SK-N-SH treated with all-trans-retinoic acid at 6 μM for 48 hours (cell line): ENCODE data around the gene OLIG3.

Source experiments
- ATAC-seq: fragments of 200-7000 bp; cut with Tn5 transposase; 3 replicates; pipeline ENCODE4 v1.9.1; 2020; ENCODE audit warnings: mild to moderate bottlenecking, moderate library complexity
- ARNTL ChIP-seq: fragments of 450-650 bp; formaldehyde crosslinking; IDR thresholded peaks from 2 replicates; pipeline ENCODE4 v1.5.0; 2020; ENCODE audit warnings: low read depth, mild to moderate bottlenecking, moderate library complexity, borderline replicate concordance
- BACH2 ChIP-seq: fragments of 250-450 bp; sonication (Bioruptor Pico); IDR thresholded peaks from 2 replicates; pipeline ENCODE4 v1.9.0; 2021; ENCODE audit warnings: mild to moderate bottlenecking, borderline replicate concordance
- CSDC2 ChIP-seq: fragments of 250-450 bp; sonication (Bioruptor Pico); IDR thresholded peaks from 2 replicates; pipeline ENCODE4 v1.5.0; 2020; ENCODE audit warnings: mild to moderate bottlenecking, moderate library complexity
- CSRNP3 ChIP-seq: fragments of 250-450 bp; sonication (Bioruptor Pico); IDR thresholded peaks from 2 replicates; pipeline ENCODE4 v1.5.1; 2021; ENCODE audit warnings: mild to moderate bottlenecking, moderate library complexity
- ESRRG ChIP-seq: fragments of 250-450 bp; sonication (Bioruptor Pico); IDR thresholded peaks from 2 replicates; pipeline ENCODE4 v1.6.1; 2021; ENCODE audit warnings: mild to moderate bottlenecking
- GLIS3 ChIP-seq: fragments of 250-450 bp; sonication (Bioruptor Pico); IDR thresholded peaks from 2 replicates; pipeline ENCODE4 v1.5.0; 2020; ENCODE audit warnings: mild to moderate bottlenecking, moderate library complexity
- ISL1 ChIP-seq: fragments of 250-450 bp; sonication (Bioruptor Pico); IDR thresholded peaks from 2 replicates; pipeline ENCODE4 v2.1.2; 2022; ENCODE audit warnings: mild to moderate bottlenecking, moderate library complexity
- PPARA ChIP-seq: fragments of 250-450 bp; sonication (Bioruptor Pico); IDR thresholded peaks from 2 replicates; pipeline ENCODE4 v1.5.0; 2020; ENCODE audit warnings: mild to moderate bottlenecking, borderline replicate concordance
- RARB ChIP-seq: fragments of 250-450 bp; sonication (Bioruptor Pico); IDR thresholded peaks from 2 replicates; pipeline ENCODE4 v1.8.0; 2021; ENCODE audit warnings: mild to moderate bottlenecking, moderate library complexity
- SNAI2 ChIP-seq: fragments of 250-450 bp; sonication (Bioruptor Pico); IDR thresholded peaks from 2 replicates; pipeline ENCODE4 v1.5.0; 2020; ENCODE audit warnings: mild to moderate bottlenecking, moderate library complexity
- TCF4 ChIP-seq: fragments of 250-450 bp; sonication (Bioruptor Pico); IDR thresholded peaks from 2 replicates; pipeline ENCODE4 v1.8.0; 2021; ENCODE audit warnings: mild to moderate bottlenecking, moderate library complexity, borderline replicate concordance
- TOX ChIP-seq: fragments of 250-450 bp; sonication (Bioruptor Pico); IDR thresholded peaks from 2 replicates; pipeline ENCODE4 v1.8.0; 2021; ENCODE audit warnings: mild to moderate bottlenecking, moderate library complexity, borderline replicate concordance
- TSHZ2 ChIP-seq: fragments of 250-450 bp; sonication (Bioruptor Pico); IDR thresholded peaks from 2 replicates; pipeline ENCODE4 v1.5.0; 2020; ENCODE audit warnings: mild to moderate bottlenecking, moderate library complexity
- ZC3H10 ChIP-seq: fragments of 250-450 bp; sonication (Bioruptor Pico); IDR thresholded peaks from 2 replicates; pipeline ENCODE4 v1.5.1; 2021; ENCODE audit warnings: mild to moderate bottlenecking, moderate library complexity
- ZFP30 ChIP-seq: fragments of 450-650 bp; formaldehyde crosslinking; IDR thresholded peaks from 2 replicates; pipeline ENCODE4 v1.5.0; 2022; ENCODE audit warnings: mild to moderate bottlenecking, moderate library complexity
- ZNF565 ChIP-seq: fragments of 450-650 bp; formaldehyde crosslinking; conservative IDR thresholded peaks from 2 replicates; pipeline ENCODE4 v1.5.0; 2020; ENCODE audit warnings: low read depth, mild to moderate bottlenecking, moderate library complexity
- ZNF70 ChIP-seq: fragments of 450-650 bp; formaldehyde crosslinking; IDR thresholded peaks from 2 replicates; pipeline ENCODE4 v1.5.0; 2020; ENCODE audit warnings: mild to moderate bottlenecking, moderate library complexity
- ZNF8 ChIP-seq: fragments of 450-650 bp; formaldehyde crosslinking; IDR thresholded peaks from 2 replicates; pipeline ENCODE4 v1.5.0; 2020; ENCODE audit warnings: mild to moderate bottlenecking, moderate library complexity
- TF ChIP-seq, protein P1 (sequence below): fragments of 250-450 bp; sonication (Bioruptor Pico); IDR thresholded peaks from 2 replicates; pipeline ENCODE4 v1.5.1; 2020; ENCODE audit warnings: low read depth, mild to moderate bottlenecking, moderate library complexity
- TF ChIP-seq, protein P2 (sequence below): fragments of 250-450 bp; sonication (Bioruptor Pico); IDR thresholded peaks from 2 replicates; pipeline ENCODE4 v1.8.0; 2020; ENCODE audit warnings: mild to moderate bottlenecking, moderate library complexity, borderline replicate concordance

OLIG3 gene

GRCh38 chr6:137492289-137493217, 1.6 kb downstream of the OLIG3 start (continued):
- TF ChIP-seq TOX (CRISPR knock-in tag) (no peak), ZC3H10 (CRISPR knock-in tag) (no peak), SNAI2 (CRISPR knock-in tag) (no peak), PPARA (CRISPR knock-in tag) (no peak)
- TF ChIP-seq, protein P1, sequence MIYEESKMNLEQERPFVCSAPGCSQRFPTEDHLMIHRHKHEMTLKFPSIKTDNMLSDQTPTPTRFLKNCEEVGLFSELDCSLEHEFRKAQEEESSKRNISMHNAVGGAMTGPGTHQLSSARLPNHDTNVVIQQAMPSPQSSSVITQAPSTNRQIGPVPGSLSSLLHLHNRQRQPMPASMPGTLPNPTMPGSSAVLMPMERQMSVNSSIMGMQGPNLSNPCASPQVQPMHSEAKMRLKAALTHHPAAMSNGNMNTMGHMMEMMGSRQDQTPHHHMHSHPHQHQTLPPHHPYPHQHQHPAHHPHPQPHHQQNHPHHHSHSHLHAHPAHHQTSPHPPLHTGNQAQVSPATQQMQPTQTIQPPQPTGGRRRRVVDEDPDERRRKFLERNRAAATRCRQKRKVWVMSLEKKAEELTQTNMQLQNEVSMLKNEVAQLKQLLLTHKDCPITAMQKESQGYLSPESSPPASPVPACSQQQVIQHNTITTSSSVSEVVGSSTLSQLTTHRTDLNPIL, result no peak
- TF ChIP-seq, protein P2, sequence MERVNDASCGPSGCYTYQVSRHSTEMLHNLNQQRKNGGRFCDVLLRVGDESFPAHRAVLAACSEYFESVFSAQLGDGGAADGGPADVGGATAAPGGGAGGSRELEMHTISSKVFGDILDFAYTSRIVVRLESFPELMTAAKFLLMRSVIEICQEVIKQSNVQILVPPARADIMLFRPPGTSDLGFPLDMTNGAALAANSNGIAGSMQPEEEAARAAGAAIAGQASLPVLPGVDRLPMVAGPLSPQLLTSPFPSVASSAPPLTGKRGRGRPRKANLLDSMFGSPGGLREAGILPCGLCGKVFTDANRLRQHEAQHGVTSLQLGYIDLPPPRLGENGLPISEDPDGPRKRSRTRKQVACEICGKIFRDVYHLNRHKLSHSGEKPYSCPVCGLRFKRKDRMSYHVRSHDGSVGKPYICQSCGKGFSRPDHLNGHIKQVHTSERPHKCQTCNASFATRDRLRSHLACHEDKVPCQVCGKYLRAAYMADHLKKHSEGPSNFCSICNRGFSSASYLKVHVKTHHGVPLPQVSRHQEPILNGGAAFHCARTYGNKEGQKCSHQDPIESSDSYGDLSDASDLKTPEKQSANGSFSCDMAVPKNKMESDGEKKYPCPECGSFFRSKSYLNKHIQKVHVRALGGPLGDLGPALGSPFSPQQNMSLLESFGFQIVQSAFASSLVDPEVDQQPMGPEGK, result no peak

DNA sequence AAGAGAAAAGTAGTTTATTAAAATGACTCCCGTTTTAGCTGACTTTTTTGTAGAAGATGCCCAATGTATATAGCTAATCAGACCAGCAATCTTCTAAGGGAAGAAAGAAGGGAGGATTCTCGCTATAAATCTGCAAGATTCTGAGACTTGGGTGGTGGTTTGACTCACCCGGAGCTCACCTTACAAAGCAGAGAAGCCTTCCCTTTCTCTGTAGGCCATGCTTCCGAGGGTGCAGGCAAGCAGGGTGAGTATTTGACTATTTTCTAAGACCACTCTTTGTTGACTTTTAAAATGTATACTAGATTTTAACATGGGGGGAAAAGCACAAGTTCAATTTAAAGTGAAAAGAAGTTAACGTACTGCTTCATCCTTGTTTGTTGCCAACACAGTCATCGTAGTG, 2.7 kb downstream of the OLIG3 start:
- TF ChIP-seq GLIS3 (CRISPR knock-in tag) (no peak), ISL1 (CRISPR knock-in tag) (no peak), ZNF70 (CRISPR knock-in tag) (no peak), ARNTL (no peak), TOX (CRISPR knock-in tag) (no peak), CSRNP3 (CRISPR knock-in tag) (no peak), CSDC2 (CRISPR knock-in tag) (no peak), PPARA (CRISPR knock-in tag) (no peak), ESRRG (CRISPR knock-in tag) (no peak), ZNF565 (no peak), RARB (CRISPR knock-in tag) (no peak), BACH2 (CRISPR knock-in tag) (no peak), ZC3H10 (CRISPR knock-in tag) (no peak), TSHZ2 (no peak)
- TF ChIP-seq, protein P1, result no peak
- ATAC-seq, result no peak

DNA sequence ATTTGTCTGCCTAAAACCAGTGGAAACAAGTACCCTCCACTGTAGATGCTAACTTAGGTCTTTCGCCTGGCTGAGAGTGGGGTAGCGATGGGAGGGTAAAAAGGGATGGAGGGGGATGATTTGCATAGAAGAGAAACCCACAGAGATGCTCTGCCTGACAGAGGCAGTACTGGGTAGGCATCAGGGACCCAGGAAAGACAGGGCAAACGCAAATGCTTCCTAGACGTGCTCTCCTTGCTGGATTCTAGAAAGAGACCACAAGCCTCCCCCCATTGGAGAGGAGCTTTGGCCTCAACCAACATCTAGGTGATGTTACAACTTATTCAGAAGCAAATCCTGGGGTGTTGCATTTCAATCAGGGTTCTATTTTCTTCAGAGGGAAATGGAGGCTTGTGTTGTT, 3.2 kb downstream of the OLIG3 start:
- no peak for TF ChIP-seq RARB (CRISPR knock-in tag)
- TF ChIP-seq TCF4 (CRISPR knock-in tag), result no peak
- TF ChIP-seq, protein P2, result no peak
- no peak for TF ChIP-seq CSRNP3 (CRISPR knock-in tag)
- no peak for TF ChIP-seq ZNF8 (CRISPR knock-in tag)
- TF ChIP-seq, protein P1, result no peak
- no peak for TF ChIP-seq ESRRG (CRISPR knock-in tag)
- TF ChIP-seq ZNF70 (CRISPR knock-in tag), result no peak
- no peak for TF ChIP-seq BACH2 (CRISPR knock-in tag)
- no peak for TF ChIP-seq CSDC2 (CRISPR knock-in tag)
- no peak for TF ChIP-seq ZNF565
- no peak for TF ChIP-seq GLIS3 (CRISPR knock-in tag)
- TF ChIP-seq ARNTL, result no peak
- no peak for TF ChIP-seq ZFP30 (CRISPR knock-in tag)
- ATAC-seq, result no peak
